Stimulated activated naive B cell treated with anti-CD40 and anti-IgM and Interleukin-4, amounts not matched to agents 10 μg/mL and 1 μg/mL and 100 μg/mL, for 72 hours (primary cell): ENCODE results near the gene RAPGEF6.
"Not testable (repeated sequence)": the region's sequence is repeated elsewhere in the genome, so short reads cannot be mapped to it uniquely, and the experiment has no call there.

Experiments used
- ATAC-seq, 2 donors: fragments of 150-1000 bp; cut with Tn5 transposase; replicated peaks; 2 replicates each; pipeline ENCODE4 v1.10.0; 2021; ENCODE audit warnings: moderate library complexity in 1 of 2
- DNase-seq: peaks from one replicate; pipeline ENCODE4 v3.0.0; 2021
- H3K27ac Mint-ChIP-seq: one replicate; pipeline ENCODE4 v1.8.0; 2022; ENCODE audit warnings: mild to moderate bottlenecking, mixed read lengths
- H3K27me3 Mint-ChIP-seq, 2 donors: one replicate each; pipeline ENCODE4 v1.8.0; 2022; ENCODE audit warnings: mixed read lengths in 2 of 2
- H3K36me3 Mint-ChIP-seq, 2 donors: one replicate each; pipeline ENCODE4 v1.8.0; 2022; ENCODE audit warnings: mixed read lengths in 2 of 2, mild to moderate bottlenecking in 1 of 2
- H3K4me1 Mint-ChIP-seq, 2 donors: one replicate each; pipeline ENCODE4 v1.8.0; 2022; ENCODE audit warnings: mixed read lengths in 2 of 2, mild to moderate bottlenecking in 1 of 2
- H3K4me3 Mint-ChIP-seq, 2 donors: one replicate each; pipeline ENCODE4 v1.8.0; 2022; ENCODE audit warnings: mild to moderate bottlenecking in 2 of 2, mixed read lengths in 2 of 2, moderate library complexity in 1 of 2
- H3K9me3 Mint-ChIP-seq, 2 donors: one replicate each; pipeline ENCODE4 v1.8.0; 2022; ENCODE audit warnings: mixed read lengths in 2 of 2, mild to moderate bottlenecking in 1 of 2

The RAPGEF6 gene

GRCh38 chr5:131389096-131389868 lies 245.7 kb downstream of the RAPGEF6 start:
- Mint-ChIP-seq H3K27ac (peak overlapping the region; percentile 85), H3K27me3 (no peaks in the 10 kb centered on the region), H3K9me3 (no peaks in the 10 kb centered on the region), H3K4me3 (peak overlapping the region in 1 of 2 donors; percentile 25), H3K36me3 (peaks cover 46 to 59% of the 10 kb centered on the region in 2 donors), H3K4me1 (peaks cover 20 to 55% of the 10 kb centered on the region in 2 donors)
- peak; percentile 56 to 75 for ATAC-seq
- no peak for DNase-seq

- Mint-ChIP-seq H3K9me3 (no peaks in the 10 kb centered on the region), H3K27ac (peak overlapping the region; percentile 37), H3K4me1 (peaks cover 30 to 51% of the 10 kb centered on the region in 2 donors), H3K27me3 (no peaks in the 10 kb centered on the region), H3K4me3 (no peak overlapping the region), H3K36me3 (peaks cover 27 to 46% of the 10 kb centered on the region in 2 donors)
- ATAC-seq = no peak
- no peak for DNase-seq
Measured at GRCh38 chr5:131387255-131387654, 247.8 kb downstream of the RAPGEF6 start.

- H3K4me1 Mint-ChIP-seq = peaks cover 33 to 54% of the 10 kb centered on the region in 2 donors
- H3K27me3 Mint-ChIP-seq = no peaks in the 10 kb centered on the region
- H3K4me3 Mint-ChIP-seq = no peak overlapping the region
- ATAC-seq (no peak), DNase-seq (no peak)
- H3K9me3 Mint-ChIP-seq = peaks cover 0 to under 1% of the 10 kb centered on the region in 2 donors
- peaks cover 24 to 45% of the 10 kb centered on the region in 2 donors for H3K36me3 Mint-ChIP-seq
- H3K27ac Mint-ChIP-seq = peak overlapping the region; percentile 42
Measured at GRCh38 chr5:131386779-131387178, 248.2 kb downstream of the RAPGEF6 start.

- H3K36me3 Mint-ChIP-seq = peaks cover 26 to 45% of the 10 kb centered on the region in 2 donors
- DNase-seq (no peak), ATAC-seq (no peak)
- no peaks in the 10 kb centered on the region for H3K27me3 Mint-ChIP-seq
- H3K4me1 Mint-ChIP-seq = peaks cover 37 to 61% of the 10 kb centered on the region in 2 donors
- H3K4me3 Mint-ChIP-seq = no peak overlapping the region
- H3K9me3 Mint-ChIP-seq = peaks cover 2 to 4% of the 10 kb centered on the region in 2 donors
- H3K27ac Mint-ChIP-seq = peak overlapping the region; percentile 75
Measured at GRCh38 chr5:131386124-131386523, 248.9 kb downstream of the RAPGEF6 start.

- Mint-ChIP-seq H3K27me3 (no peaks in the 10 kb centered on the region), H3K36me3 (peaks cover 22 to 40% of the 10 kb centered on the region in 2 donors), H3K27ac (no peak overlapping the region), H3K9me3 (peaks cover 2 to 4% of the 10 kb centered on the region in 2 donors), H3K4me3 (no peak overlapping the region), H3K4me1 (peaks cover 37 to 61% of the 10 kb centered on the region in 2 donors)
- no peak for ATAC-seq
- no peak for DNase-seq
Measured at GRCh38 chr5:131384616-131385214, 250.3 kb downstream of the RAPGEF6 start.

GRCh38 chr5:131384173-131384572 lies 250.9 kb downstream of the RAPGEF6 start:
- no peak for DNase-seq
- Mint-ChIP-seq H3K4me3 (no peak overlapping the region), H3K9me3 (peaks cover 2 to 4% of the 10 kb centered on the region in 2 donors), H3K27me3 (no peaks in the 10 kb centered on the region), H3K36me3 (peaks cover 18 to 34% of the 10 kb centered on the region in 2 donors), H3K27ac (no peak overlapping the region), H3K4me1 (peaks cover 34 to 58% of the 10 kb centered on the region in 2 donors)
- ATAC-seq = no peak

GRCh38 chr5:131382407-131383395 lies 252.3 kb downstream of the RAPGEF6 start:
- Mint-ChIP-seq H3K4me1 (peaks cover 34 to 58% of the 10 kb centered on the region in 2 donors), H3K36me3 (peaks cover 14 to 30% of the 10 kb centered on the region in 2 donors), H3K9me3 (peaks cover 2 to 4% of the 10 kb centered on the region in 2 donors), H3K4me3 (no peak overlapping the region), H3K27me3 (no peaks in the 10 kb centered on the region), H3K27ac (peak overlapping the region; percentile 62)
- DNase-seq (peak; percentile 32), ATAC-seq (peak; percentile 73 to 74)

GRCh38 chr5:131381777-131382176 lies 253.3 kb downstream of the RAPGEF6 start:
- Mint-ChIP-seq H3K4me1 (peaks cover 35 to 67% of the 10 kb centered on the region in 2 donors), H3K4me3 (peak overlapping the region; percentile 51 to 64), H3K36me3 (peaks cover 12 to 31% of the 10 kb centered on the region in 2 donors), H3K27me3 (no peaks in the 10 kb centered on the region), H3K9me3 (peaks cover 2 to 4% of the 10 kb centered on the region in 2 donors), H3K27ac (peak overlapping the region; percentile 95)
- DNase-seq (no peak), ATAC-seq (no peak)

GRCh38 chr5:131381021-131381420 lies 254.0 kb downstream of the RAPGEF6 start:
- peak overlapping the region; percentile 95 for H3K27ac Mint-ChIP-seq
- no peaks in the 10 kb centered on the region for H3K27me3 Mint-ChIP-seq
- H3K4me1 Mint-ChIP-seq = peaks cover 38 to 70% of the 10 kb centered on the region in 2 donors
- peak overlapping the region; percentile 36 to 42 for H3K4me3 Mint-ChIP-seq
- DNase-seq (no peak), ATAC-seq (no peak)
- H3K36me3 Mint-ChIP-seq = peaks cover 15 to 33% of the 10 kb centered on the region in 2 donors
- H3K9me3 Mint-ChIP-seq = peaks cover 2 to 4% of the 10 kb centered on the region in 2 donors

- Mint-ChIP-seq H3K4me1 (peaks cover 40 to 70% of the 10 kb centered on the region in 2 donors), H3K27ac (peak overlapping the region; percentile 95), H3K36me3 (peaks cover 14 to 30% of the 10 kb centered on the region in 2 donors)
- H3K9me3 Mint-ChIP-seq, H3K4me3 Mint-ChIP-seq, DNase-seq, H3K27me3 Mint-ChIP-seq: not testable (repeated sequence)
- peak in 1 of 2 donors; percentile 1 for ATAC-seq
Measured at GRCh38 chr5:131380238-131380637, 254.8 kb downstream of the RAPGEF6 start.

GRCh38 chr5:131379723-131380122 lies 255.3 kb downstream of the RAPGEF6 start:
- DNase-seq = peak; percentile 66
- H3K27me3 Mint-ChIP-seq = no peaks in the 10 kb centered on the region
- ATAC-seq = peak; percentile 78 to 83
- H3K36me3 Mint-ChIP-seq = peaks cover 14 to 29% of the 10 kb centered on the region in 2 donors
- peak overlapping the region; percentile 14 to 39 for H3K4me3 Mint-ChIP-seq
- peaks cover 2 to 4% of the 10 kb centered on the region in 2 donors for H3K9me3 Mint-ChIP-seq
- H3K27ac Mint-ChIP-seq = peak overlapping the region; percentile 96
- peaks cover 40 to 74% of the 10 kb centered on the region in 2 donors for H3K4me1 Mint-ChIP-seq

- H3K36me3 Mint-ChIP-seq = peaks cover 14 to 28% of the 10 kb centered on the region in 2 donors
- H3K27me3 Mint-ChIP-seq = no peaks in the 10 kb centered on the region
- H3K9me3 Mint-ChIP-seq = peaks cover 2 to 4% of the 10 kb centered on the region in 2 donors
- ATAC-seq = peak; percentile 10 to 22
- DNase-seq = no peak
- peak overlapping the region; percentile 96 for H3K27ac Mint-ChIP-seq
- peak overlapping the region in 1 of 2 donors; percentile 12 for H3K4me3 Mint-ChIP-seq
- H3K4me1 Mint-ChIP-seq = peaks cover 37 to 72% of the 10 kb centered on the region in 2 donors
Measured at GRCh38 chr5:131378721-131379541, 256.1 kb downstream of the RAPGEF6 start.

GRCh38 chr5:131377785-131378325 lies 257.2 kb downstream of the RAPGEF6 start:
- Mint-ChIP-seq H3K4me1 (peaks cover 43 to 76% of the 10 kb centered on the region in 2 donors), H3K27ac (peak overlapping the region; percentile 75), H3K4me3 (no peak overlapping the region), H3K36me3 (peaks cover 21 to 36% of the 10 kb centered on the region in 2 donors), H3K27me3 (no peaks in the 10 kb centered on the region), H3K9me3 (peaks cover 2 to 4% of the 10 kb centered on the region in 2 donors)
- DNase-seq (no peak), ATAC-seq (no peak)
